Measurements from ENCODE around the gene STK32C.

STK32C gene

DNA sequence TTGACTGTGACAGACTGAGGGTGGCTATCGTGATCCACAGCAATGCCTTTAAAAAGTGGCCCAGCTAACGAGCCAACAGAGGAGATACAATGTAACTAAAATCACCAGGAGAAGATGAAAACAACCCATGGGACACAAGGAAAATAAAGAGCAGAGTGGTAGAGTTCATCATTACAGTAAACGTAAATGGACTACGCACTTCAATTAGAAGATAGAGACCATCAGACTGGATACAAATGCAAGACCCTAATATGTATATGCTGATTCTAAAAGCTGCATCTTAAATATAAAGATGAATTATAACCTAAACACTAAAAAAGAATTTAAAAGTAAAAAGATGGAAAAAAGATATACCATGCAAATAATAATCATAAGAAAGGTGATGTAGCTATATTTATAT is 6.6 kb upstream of the STK32C start:
- no peak for DNase-seq (ENCODE audit: low read depth in 1 of 2, low spot score in 1 of 2)
- no peak overlapping the region for H3K27ac ChIP-seq (replicated peaks)
- no peak overlapping the region for H3K4me3 ChIP-seq (replicated peaks; ENCODE audit: insufficient read depth, low read length)
- peaks cover 10% of the 10 kb centered on the region for H3K27me3 ChIP-seq (ENCODE audit: insufficient read depth, poor library complexity, severe bottlenecking)
- TF ChIP-seq SPI1 (IDR thresholded peaks at IDR 0.05; ENCODE audit: borderline replicate concordance, low read depth) (no peak), POLR2AphosphoS5 (IDR thresholded peaks at IDR 0.05; ENCODE audit: low read depth) (no peak), GABPA (IDR thresholded peaks at IDR 0.05; ENCODE audit: low read depth) (no peak)
- TF ChIP-seq, protein P1, sequence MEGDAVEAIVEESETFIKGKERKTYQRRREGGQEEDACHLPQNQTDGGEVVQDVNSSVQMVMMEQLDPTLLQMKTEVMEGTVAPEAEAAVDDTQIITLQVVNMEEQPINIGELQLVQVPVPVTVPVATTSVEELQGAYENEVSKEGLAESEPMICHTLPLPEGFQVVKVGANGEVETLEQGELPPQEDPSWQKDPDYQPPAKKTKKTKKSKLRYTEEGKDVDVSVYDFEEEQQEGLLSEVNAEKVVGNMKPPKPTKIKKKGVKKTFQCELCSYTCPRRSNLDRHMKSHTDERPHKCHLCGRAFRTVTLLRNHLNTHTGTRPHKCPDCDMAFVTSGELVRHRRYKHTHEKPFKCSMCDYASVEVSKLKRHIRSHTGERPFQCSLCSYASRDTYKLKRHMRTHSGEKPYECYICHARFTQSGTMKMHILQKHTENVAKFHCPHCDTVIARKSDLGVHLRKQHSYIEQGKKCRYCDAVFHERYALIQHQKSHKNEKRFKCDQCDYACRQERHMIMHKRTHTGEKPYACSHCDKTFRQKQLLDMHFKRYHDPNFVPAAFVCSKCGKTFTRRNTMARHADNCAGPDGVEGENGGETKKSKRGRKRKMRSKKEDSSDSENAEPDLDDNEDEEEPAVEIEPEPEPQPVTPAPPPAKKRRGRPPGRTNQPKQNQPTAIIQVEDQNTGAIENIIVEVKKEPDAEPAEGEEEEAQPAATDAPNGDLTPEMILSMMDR (IDR thresholded peaks at IDR 0.05; ENCODE audit: insufficient read depth, low read length) = no peak
- TF ChIP-seq, protein P2, sequence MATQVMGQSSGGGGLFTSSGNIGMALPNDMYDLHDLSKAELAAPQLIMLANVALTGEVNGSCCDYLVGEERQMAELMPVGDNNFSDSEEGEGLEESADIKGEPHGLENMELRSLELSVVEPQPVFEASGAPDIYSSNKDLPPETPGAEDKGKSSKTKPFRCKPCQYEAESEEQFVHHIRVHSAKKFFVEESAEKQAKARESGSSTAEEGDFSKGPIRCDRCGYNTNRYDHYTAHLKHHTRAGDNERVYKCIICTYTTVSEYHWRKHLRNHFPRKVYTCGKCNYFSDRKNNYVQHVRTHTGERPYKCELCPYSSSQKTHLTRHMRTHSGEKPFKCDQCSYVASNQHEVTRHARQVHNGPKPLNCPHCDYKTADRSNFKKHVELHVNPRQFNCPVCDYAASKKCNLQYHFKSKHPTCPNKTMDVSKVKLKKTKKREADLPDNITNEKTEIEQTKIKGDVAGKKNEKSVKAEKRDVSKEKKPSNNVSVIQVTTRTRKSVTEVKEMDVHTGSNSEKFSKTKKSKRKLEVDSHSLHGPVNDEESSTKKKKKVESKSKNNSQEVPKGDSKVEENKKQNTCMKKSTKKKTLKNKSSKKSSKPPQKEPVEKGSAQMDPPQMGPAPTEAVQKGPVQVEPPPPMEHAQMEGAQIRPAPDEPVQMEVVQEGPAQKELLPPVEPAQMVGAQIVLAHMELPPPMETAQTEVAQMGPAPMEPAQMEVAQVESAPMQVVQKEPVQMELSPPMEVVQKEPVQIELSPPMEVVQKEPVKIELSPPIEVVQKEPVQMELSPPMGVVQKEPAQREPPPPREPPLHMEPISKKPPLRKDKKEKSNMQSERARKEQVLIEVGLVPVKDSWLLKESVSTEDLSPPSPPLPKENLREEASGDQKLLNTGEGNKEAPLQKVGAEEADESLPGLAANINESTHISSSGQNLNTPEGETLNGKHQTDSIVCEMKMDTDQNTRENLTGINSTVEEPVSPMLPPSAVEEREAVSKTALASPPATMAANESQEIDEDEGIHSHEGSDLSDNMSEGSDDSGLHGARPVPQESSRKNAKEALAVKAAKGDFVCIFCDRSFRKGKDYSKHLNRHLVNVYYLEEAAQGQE (IDR thresholded peaks at IDR 0.05; ENCODE audit: insufficient replicate concordance, low read depth) = no peak

DNA sequence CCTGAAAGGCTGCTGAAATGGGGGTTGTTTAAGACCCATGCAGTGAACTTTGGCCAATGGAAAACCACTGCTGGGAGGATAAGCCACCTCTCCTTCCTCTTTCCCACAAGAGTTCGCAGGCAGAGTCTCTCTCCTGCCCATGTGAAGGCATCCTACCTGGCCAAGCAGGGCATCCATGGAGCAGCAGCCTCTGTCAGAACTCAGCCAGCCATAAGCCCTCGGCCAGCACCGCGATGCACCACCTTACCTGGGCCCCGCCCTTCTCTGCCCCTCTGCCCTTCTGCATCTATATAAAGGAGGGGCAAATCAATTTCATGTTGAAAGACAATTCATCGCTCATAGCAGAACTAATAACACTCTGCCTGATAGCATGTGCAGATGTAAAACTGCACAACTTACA is 6.1 kb upstream of the STK32C start:
- H3K27me3 ChIP-seq (ENCODE audit: insufficient read depth, poor library complexity, severe bottlenecking) = peaks cover 15% of the 10 kb centered on the region
- no peak for DNase-seq (ENCODE audit: low read depth in 1 of 2, low spot score in 1 of 2)
- no peak overlapping the region for H3K27ac ChIP-seq (replicated peaks)
- H3K4me3 ChIP-seq (replicated peaks; ENCODE audit: insufficient read depth, low read length) = no peak overlapping the region
- TF ChIP-seq, protein P1 (IDR thresholded peaks at IDR 0.05; ENCODE audit: insufficient read depth, low read length) = no peak
- TF ChIP-seq SPI1 (IDR thresholded peaks at IDR 0.05; ENCODE audit: borderline replicate concordance, low read depth) (no peak), GABPA (IDR thresholded peaks at IDR 0.05; ENCODE audit: low read depth) (no peak), POLR2AphosphoS5 (IDR thresholded peaks at IDR 0.05; ENCODE audit: low read depth) (no peak)
- TF ChIP-seq, protein P2 (IDR thresholded peaks at IDR 0.05; ENCODE audit: insufficient replicate concordance, low read depth) = no peak

DNA sequence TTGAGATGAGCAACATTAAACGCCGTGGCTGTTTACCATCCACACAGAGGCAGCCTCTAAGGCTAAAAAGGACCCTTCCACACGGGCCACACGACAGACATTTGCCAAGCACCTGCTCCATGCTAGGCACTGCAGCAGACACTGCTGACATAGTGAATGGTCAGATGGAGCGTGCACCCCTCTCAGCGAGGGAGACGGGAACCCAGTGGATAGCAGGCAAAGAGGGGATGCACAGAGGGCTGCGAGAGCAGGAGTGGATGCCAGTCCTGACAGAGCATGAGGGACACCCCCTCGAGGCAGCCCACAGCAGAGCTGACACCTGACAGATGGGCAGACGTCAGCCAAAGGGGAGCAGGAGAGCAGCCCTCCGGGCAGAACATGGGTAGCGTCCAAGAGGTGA is 5.6 kb upstream of the STK32C start:
- TF ChIP-seq GABPA (IDR thresholded peaks at IDR 0.05; ENCODE audit: low read depth) (no peak), SPI1 (IDR thresholded peaks at IDR 0.05; ENCODE audit: borderline replicate concordance, low read depth) (no peak)
- TF ChIP-seq, protein P2 (IDR thresholded peaks at IDR 0.05; ENCODE audit: insufficient replicate concordance, low read depth) = no peak
- Histone ChIP-seq H3K27me3 (ENCODE audit: insufficient read depth, poor library complexity, severe bottlenecking) (peaks cover 18% of the 10 kb centered on the region), H3K27ac (replicated peaks) (no peak overlapping the region), H3K4me3 (replicated peaks; ENCODE audit: insufficient read depth, low read length) (no peak overlapping the region)
- DNase-seq (ENCODE audit: low read depth in 1 of 2, low spot score in 1 of 2) = no peak
